CD4-positive, alpha-beta T cell (primary cell): Measurements from ENCODE around the gene ABCB6. TPM values are rescaled to one million over a fixed set of nuclear protein-coding genes. Genes with fewer than 3 reads are reported as not detected.

ENCODE experiments used
- ATAC-seq: fragments of 200-7000 bp; cut with Tn5 transposase; one replicate; pipeline ENCODE4 v1.10.0; 2022; ENCODE audit warnings: mild to moderate bottlenecking; ENCODE audit not compliant: poor library complexity
- CTCF ChIA-PET: fragments of 350-600 bp; sonication (Branson Sonifier 250); formaldehyde crosslinking; loops from one replicate; lab custom pipeline; 2021; ENCODE audit warnings: antibody characterized with exemption, inconsistent platforms; lab: Charles Lee
- POLR2A ChIA-PET: fragments of 350-600 bp; sonication (Branson Sonifier 250); formaldehyde crosslinking; loops from one replicate; lab custom pipeline; 2021; ENCODE audit warnings: antibody characterized with exemption, inconsistent platforms; lab: Charles Lee
- DNase-seq, 14 experiments: peaks; one replicate each; pipeline ENCODE4 v3.0.0-alpha.2; 2013 to 2020; ENCODE audit warnings: mixed read lengths in 2 of 14
- H3K27ac ChIP-seq, 2 donors: one replicate each; pipeline versions ENCODE4 v1.5.1 to v1.7.0; 2013; ENCODE audit warnings: low read length in 2 of 2, low read depth in 1 of 2, mild to moderate bottlenecking in 1 of 2
- H3K27me3 ChIP-seq, 2 experiments: 1 replicate in 1 of 2; 2 replicates in 1 of 2; pipeline versions ENCODE4 v1.6.1 to v1.7.0; 2013; ENCODE audit warnings: low read length in 2 of 2, control low read depth in 1 of 2, mild to moderate bottlenecking in 1 of 2, moderate library complexity in 1 of 2; ENCODE audit not compliant: insufficient read depth in 2 of 2, control insufficient read depth in 1 of 2
- H3K36me3 ChIP-seq: one replicate; pipeline ENCODE4 v1.6.1; 2013; ENCODE audit warnings: low read length, control low read depth; ENCODE audit not compliant: insufficient read depth
- H3K4me1 ChIP-seq: one replicate; pipeline ENCODE4 v1.6.1; 2013; ENCODE audit warnings: low read length, control low read depth; ENCODE audit not compliant: insufficient read depth
- H3K4me3 ChIP-seq: one replicate; pipeline ENCODE4 v1.5.1; 2013; ENCODE audit warnings: mild to moderate bottlenecking, low read length, moderate library complexity
- H3K9me3 ChIP-seq, 2 experiments: 1 replicate in 1 of 2; 2 replicates in 1 of 2; pipeline versions ENCODE4 v1.6.1 to v1.7.0; 2013; ENCODE audit warnings: low read length in 2 of 2, mild to moderate bottlenecking in 2 of 2, control low read depth in 1 of 2, moderate library complexity in 1 of 2; ENCODE audit not compliant: control insufficient read depth in 1 of 2, insufficient read depth in 1 of 2
- H3K27ac Mint-ChIP-seq: one replicate; pipeline ENCODE4 v1.8.0; 2020; ENCODE audit warnings: mixed read lengths
- H3K27me3 Mint-ChIP-seq: one replicate; pipeline ENCODE4 v1.8.0; 2021; ENCODE audit warnings: mixed read lengths
- H3K36me3 Mint-ChIP-seq: one replicate; pipeline ENCODE4 v1.8.0; 2021; ENCODE audit warnings: low read depth, mixed read lengths
- H3K4me1 Mint-ChIP-seq: one replicate; pipeline ENCODE4 v1.8.0; 2021; ENCODE audit warnings: low read depth, mixed read lengths
- H3K4me3 Mint-ChIP-seq: one replicate; pipeline ENCODE4 v1.8.0; 2020; ENCODE audit warnings: mild to moderate bottlenecking, mixed read lengths
- H3K9me3 Mint-ChIP-seq: one replicate; pipeline ENCODE4 v1.8.0; 2020; ENCODE audit warnings: mixed read lengths
- intact Hi-C, 2 experiments: fragments of 100-400 bp; cut with DNase I in 1 of 2; cut with micrococcal nuclease in 1 of 2; formaldehyde crosslinking; loops; one replicate each; pipeline versions ENCODE4 v1.15.1 to v1.9.0; 2023 to 2025; cut with DNase I, micrococcal nuclease
- total RNA-seq, 174 experiments: library from RNA in 2 of 174; stranded (reverse) in 2 of 174; gene quantifications; one replicate each; pipeline ENCODE4 v1.2.3 and lab custom pipeline; 2021 to 2026
- TF ChIP-seq, protein P1 (sequence below): fragments of 200-600 bp; IDR thresholded peaks from one replicate; pipeline ENCODE4 v1.8.0; 2022; ENCODE audit warnings: antibody characterized with exemption, mild to moderate bottlenecking

ABCB6 gene
- total RNA-seq, 2 experiments from 2014 or later = 2.6 to 3.1 TPM

GRCh38 chr2:219168526-219168925 lies 50.2 kb downstream of the ABCB6 start:
- no peaks in the 10 kb centered on the region for H3K27me3 ChIP-seq
- no peak overlapping the region for H3K4me3 ChIP-seq
- Mint-ChIP-seq H3K4me3 (no peak overlapping the region), H3K9me3 (no peaks in the 10 kb centered on the region), H3K27me3 (no peaks in the 10 kb centered on the region), H3K27ac (no peak overlapping the region), H3K4me1 (peaks cover 12% of the 10 kb centered on the region), H3K36me3 (peaks cover 29% of the 10 kb centered on the region)
- DNase-seq (no peak), ATAC-seq (no peak)
- POLR2A ChIA-PET = no interaction called here
- CTCF ChIA-PET = no interaction called here
- H3K36me3 ChIP-seq = peaks cover 20% of the 10 kb centered on the region
- TF ChIP-seq, protein P1, sequence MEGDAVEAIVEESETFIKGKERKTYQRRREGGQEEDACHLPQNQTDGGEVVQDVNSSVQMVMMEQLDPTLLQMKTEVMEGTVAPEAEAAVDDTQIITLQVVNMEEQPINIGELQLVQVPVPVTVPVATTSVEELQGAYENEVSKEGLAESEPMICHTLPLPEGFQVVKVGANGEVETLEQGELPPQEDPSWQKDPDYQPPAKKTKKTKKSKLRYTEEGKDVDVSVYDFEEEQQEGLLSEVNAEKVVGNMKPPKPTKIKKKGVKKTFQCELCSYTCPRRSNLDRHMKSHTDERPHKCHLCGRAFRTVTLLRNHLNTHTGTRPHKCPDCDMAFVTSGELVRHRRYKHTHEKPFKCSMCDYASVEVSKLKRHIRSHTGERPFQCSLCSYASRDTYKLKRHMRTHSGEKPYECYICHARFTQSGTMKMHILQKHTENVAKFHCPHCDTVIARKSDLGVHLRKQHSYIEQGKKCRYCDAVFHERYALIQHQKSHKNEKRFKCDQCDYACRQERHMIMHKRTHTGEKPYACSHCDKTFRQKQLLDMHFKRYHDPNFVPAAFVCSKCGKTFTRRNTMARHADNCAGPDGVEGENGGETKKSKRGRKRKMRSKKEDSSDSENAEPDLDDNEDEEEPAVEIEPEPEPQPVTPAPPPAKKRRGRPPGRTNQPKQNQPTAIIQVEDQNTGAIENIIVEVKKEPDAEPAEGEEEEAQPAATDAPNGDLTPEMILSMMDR = no peak
- no peaks in the 10 kb centered on the region for H3K9me3 ChIP-seq
- intact Hi-C loops = no loop called here
- peaks cover 15% of the 10 kb centered on the region for H3K4me1 ChIP-seq
- H3K27ac ChIP-seq = no peak overlapping the region

GRCh38 chr2:219167997-219168396 lies 50.8 kb downstream of the ABCB6 start:
- ChIA-PET CTCF (no interaction called here), POLR2A (no interaction called here)
- H3K4me3 ChIP-seq = no peak overlapping the region
- H3K27ac ChIP-seq = no peak overlapping the region
- no peak for DNase-seq
- no peaks in the 10 kb centered on the region for H3K27me3 ChIP-seq
- intact Hi-C loops = no loop called here
- H3K4me1 ChIP-seq = peaks cover 10% of the 10 kb centered on the region
- no peaks in the 10 kb centered on the region for H3K9me3 ChIP-seq
- H3K36me3 ChIP-seq = peaks cover 15% of the 10 kb centered on the region
- Mint-ChIP-seq H3K36me3 (peaks cover 24% of the 10 kb centered on the region), H3K27me3 (no peaks in the 10 kb centered on the region), H3K4me1 (peaks cover 12% of the 10 kb centered on the region), H3K9me3 (no peaks in the 10 kb centered on the region), H3K4me3 (no peak overlapping the region), H3K27ac (no peak overlapping the region)
- no peak for ATAC-seq
- TF ChIP-seq, protein P1 = no peak

- Mint-ChIP-seq H3K27me3 (no peaks in the 10 kb centered on the region), H3K27ac (no peak overlapping the region), H3K9me3 (no peaks in the 10 kb centered on the region), H3K36me3 (peaks cover 4% of the 10 kb centered on the region), H3K4me1 (peaks cover 11% of the 10 kb centered on the region), H3K4me3 (no peak overlapping the region)
- H3K36me3 ChIP-seq = peaks cover 2% of the 10 kb centered on the region
- H3K4me3 ChIP-seq = no peak overlapping the region
- ChIA-PET CTCF (interaction anchor here (1.0 kb wide), 1 partner anchor 113 kb away, joined by 3 read pairs; no protein-coding TSS in a partner anchor), POLR2A (interaction anchor here (0.8 to 1.3 kb wide), 3 partner anchors 11 to 130 kb away, joined by 3 to 6 read pairs (median 5); partner anchors contain the start of genes CNPPD1 and ZFAND2B)
- TF ChIP-seq, protein P1 = no peak
- no peak overlapping the region for H3K27ac ChIP-seq
- DNase-seq (no peak), ATAC-seq (no peak)
- intact Hi-C loops = no loop called here
- H3K27me3 ChIP-seq = no peaks in the 10 kb centered on the region
- H3K4me1 ChIP-seq = peaks cover 8% of the 10 kb centered on the region
- H3K9me3 ChIP-seq = no peaks in the 10 kb centered on the region
These were observed 53.5 kb downstream of the ABCB6 start for GRCh38 chr2:219165058-219165911.
